ENCODE data around the gene CACNB4. TPM values are rescaled to one million over a fixed set of nuclear protein-coding genes. Genes with fewer than 3 reads are reported as not detected.

The CACNB4 gene
- total RNA-seq, 1 experiment from 2014 or later, result not detected

DNA sequence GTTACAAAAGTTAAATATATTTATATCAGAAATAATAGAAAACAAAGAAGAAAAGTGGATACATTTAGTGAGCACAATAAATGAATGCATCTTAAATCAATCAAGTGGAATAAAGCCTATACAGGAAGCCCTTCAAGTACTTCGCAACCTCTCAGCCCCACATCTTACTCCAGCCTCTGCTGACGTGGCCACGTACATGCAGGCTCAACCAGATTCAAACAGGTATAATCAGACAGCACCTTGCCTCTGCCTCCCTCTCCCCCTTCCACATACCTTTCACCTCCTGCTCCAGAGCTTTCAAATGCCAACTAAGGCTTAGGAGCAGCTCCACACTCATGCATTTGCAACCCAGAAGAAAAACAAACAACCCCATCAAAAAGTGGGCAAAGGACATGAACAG lies 32.9 kb downstream of the CACNB4 start:
- no peaks in the 10 kb centered on the region for H3K27me3 ChIP-seq
- DNase-seq, result no peak
- no peak overlapping the region for H3K4me3 ChIP-seq
- H3K36me3 ChIP-seq, result no peaks in the 10 kb centered on the region
- H3K9me3 ChIP-seq, result no peaks in the 10 kb centered on the region

DNA sequence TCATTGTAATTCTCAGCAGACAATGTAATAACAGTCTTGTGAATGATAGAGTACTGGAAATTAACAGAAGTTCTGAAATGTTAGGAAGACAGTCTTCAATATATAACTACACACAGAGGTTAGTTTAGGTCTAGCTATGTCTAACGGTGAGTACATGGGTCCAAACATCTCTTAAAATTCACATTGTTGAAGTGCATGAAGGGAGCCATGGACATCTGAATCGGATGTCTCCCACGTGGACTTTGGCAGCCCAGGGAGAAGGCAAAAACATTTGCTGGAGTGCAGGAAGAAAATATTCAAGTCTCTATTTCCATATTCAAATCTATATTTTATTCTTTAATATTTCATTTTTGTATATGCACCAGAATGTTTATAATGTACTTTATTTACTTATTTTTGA lies 34.8 kb downstream of the CACNB4 start:
- Histone ChIP-seq H3K27me3 (peaks cover 4% of the 10 kb centered on the region; the same call in 1 of the 2 replicates), H3K36me3 (no peaks in the 10 kb centered on the region)
- DNase-seq, result no peak

DNA sequence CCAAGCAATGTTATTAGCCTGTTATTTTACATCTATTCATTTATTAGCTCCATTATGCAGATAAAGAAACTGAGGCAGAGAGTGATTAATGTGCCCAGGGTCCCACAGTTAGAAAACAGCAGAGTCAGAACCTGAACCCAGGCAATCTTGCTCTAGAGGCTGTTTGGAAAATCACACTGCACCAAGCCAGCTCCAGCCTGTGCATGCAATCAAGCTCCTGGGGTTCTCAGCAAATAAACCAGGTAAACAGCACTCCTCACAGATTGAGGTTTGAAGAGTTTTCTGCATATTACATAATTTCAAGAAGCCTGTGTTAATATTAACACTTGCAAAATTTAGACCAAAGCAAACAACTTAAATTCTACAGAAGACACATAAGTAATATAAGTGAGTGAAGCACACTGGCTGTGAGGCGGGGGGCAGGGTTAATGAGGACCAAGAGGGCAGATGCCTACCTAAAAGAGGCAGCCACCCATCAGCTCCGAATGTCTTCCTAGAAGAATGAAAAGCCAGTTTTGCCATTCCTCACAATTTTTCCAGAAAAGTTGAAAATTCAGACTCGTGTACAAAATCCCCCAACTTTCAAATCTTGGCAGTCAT lies 35.4 kb downstream of the CACNB4 start:
- peaks cover 8% of the 10 kb centered on the region for H3K9me3 ChIP-seq
- no peak for DNase-seq
- H3K36me3 ChIP-seq, result no peaks in the 10 kb centered on the region
- H3K27me3 ChIP-seq, result peaks cover 4% of the 10 kb centered on the region; the same call in 1 of the 2 replicates
- no peak overlapping the region for H3K4me3 ChIP-seq

More for the DNA sequence above, 34.8 kb downstream of the CACNB4 start:
- Histone ChIP-seq H3K4me3 (no peak overlapping the region), H3K9me3 (peaks cover 3% of the 10 kb centered on the region; the same call in 1 of the 2 replicates)

DNA sequence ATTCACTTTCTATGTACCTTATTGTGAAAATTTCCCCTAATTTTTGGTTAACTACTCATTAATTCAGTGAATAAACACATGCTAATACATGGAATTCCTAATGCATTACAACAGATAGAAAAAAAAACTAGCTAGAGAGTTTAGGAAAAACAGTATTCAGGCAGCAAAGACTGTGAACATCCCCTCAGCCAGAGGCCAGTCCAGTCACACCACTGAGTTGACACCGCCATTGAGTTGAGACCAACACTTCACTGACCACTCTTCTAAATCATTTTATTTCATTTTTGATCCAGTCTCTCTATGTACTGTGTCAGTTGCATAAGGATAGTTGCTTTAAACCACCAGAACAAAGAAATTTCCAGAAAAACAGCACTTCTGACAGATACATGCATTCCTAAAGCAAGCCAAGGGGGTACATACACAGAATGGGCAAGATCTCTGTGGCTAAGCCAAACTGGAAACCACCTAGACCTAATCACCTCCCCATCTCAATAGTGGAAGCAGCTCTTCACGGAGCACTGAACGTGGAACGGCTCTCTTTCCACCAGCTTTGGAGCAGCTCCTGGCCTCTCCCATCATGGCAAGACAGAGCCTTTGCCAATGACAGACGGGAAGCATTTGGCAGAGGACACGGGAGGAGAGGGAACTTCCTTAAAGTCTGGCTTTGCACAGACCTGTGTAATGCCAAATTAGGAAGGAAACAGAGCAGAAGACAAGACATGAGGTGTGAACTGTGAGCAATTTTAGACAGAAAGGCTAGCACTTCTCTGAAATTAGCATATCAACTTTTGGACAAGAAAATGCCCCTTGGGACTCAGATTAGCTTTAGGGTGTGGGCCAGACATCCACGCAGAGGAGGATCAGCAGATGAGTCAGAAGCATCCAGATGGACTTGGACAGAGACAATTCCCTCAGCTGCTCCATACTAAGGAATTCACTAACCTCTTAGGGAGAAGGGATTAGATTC lies 36.4 kb downstream of the CACNB4 start:
- Histone ChIP-seq H3K27me3 (peaks cover 4% of the 10 kb centered on the region; the same call in 1 of the 2 replicates), H3K36me3 (no peaks in the 10 kb centered on the region), H3K9me3 (peaks cover 18% of the 10 kb centered on the region), H3K4me3 (peak overlapping the region; percentile 1; the same call in 1 of the 2 replicates)
- peak; percentile 80 for DNase-seq

DNA sequence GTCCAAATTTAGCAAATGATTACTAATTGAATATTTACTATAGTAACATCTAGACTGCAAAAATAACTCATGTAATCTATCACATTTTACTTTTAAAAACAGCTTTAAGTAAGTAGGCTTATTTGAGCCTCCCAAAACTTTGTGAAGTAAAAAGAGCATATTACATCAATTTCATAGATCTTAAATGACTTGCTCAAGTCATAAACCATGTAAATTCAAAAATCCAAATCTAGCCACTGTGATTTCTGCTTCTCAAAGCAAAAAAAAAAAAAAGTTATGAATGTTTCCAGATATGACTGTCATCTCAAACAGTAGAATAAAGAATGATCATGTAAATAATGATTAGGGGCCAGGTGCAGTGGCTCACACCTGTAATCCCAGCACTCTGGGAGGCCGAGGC lies 37.5 kb downstream of the CACNB4 start:
- no peaks in the 10 kb centered on the region for H3K36me3 ChIP-seq
- H3K4me3 ChIP-seq, result no peak overlapping the region
- peaks cover 26% of the 10 kb centered on the region for H3K9me3 ChIP-seq
- DNase-seq, result no peak
- peaks cover 4% of the 10 kb centered on the region; the same call in 1 of the 2 replicates for H3K27me3 ChIP-seq

DNA sequence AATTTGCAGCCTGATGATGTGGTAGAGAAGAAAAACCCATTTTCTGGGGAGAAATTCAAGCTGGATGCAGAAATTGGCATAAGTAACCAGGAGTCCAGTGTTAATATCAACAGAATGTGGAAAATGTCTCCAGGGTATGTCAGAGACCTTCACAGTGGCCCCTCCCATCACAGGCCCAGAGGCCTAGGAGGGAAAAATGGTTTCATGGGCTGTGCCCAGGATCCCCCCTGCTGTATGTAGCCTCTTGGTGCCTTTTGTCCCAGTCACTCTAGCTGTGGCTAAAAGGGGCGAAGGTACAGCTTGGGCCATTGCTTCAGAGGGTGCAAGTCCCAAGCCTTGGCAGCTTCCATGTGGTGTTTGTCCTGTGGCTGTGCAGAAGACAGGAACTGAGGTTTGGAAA lies 40.2 kb downstream of the CACNB4 start:
- peaks cover 4% of the 10 kb centered on the region; the same call in 1 of the 2 replicates for H3K27me3 ChIP-seq
- peaks cover 26% of the 10 kb centered on the region for H3K9me3 ChIP-seq
- DNase-seq, result no peak
- H3K36me3 ChIP-seq, result no peaks in the 10 kb centered on the region
- H3K4me3 ChIP-seq, result no peak overlapping the region

DNA sequence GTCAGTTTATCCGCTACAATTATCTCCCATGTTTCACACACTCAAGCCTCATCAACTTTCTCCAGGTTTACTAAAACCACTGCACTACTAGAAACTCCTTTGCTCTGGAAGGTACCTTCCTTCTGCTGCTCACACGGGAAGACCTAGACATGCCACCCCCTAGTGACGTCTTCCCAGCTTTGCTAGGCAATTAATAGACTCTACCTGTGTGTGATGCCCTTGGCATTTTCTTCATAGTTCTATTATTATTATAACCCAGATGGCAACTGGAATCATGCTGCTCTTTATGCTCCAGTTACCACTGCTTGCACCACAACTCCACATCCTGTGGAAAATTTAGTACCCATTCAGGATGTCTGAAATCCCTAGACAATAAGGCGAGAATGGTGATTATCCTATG lies 42.4 kb downstream of the CACNB4 start:
- peaks cover 26% of the 10 kb centered on the region for H3K9me3 ChIP-seq
- DNase-seq, result no peak
- no peaks in the 10 kb centered on the region for H3K36me3 ChIP-seq
- H3K4me3 ChIP-seq, result no peak overlapping the region
- H3K27me3 ChIP-seq, result peaks cover 9% of the 10 kb centered on the region

DNA sequence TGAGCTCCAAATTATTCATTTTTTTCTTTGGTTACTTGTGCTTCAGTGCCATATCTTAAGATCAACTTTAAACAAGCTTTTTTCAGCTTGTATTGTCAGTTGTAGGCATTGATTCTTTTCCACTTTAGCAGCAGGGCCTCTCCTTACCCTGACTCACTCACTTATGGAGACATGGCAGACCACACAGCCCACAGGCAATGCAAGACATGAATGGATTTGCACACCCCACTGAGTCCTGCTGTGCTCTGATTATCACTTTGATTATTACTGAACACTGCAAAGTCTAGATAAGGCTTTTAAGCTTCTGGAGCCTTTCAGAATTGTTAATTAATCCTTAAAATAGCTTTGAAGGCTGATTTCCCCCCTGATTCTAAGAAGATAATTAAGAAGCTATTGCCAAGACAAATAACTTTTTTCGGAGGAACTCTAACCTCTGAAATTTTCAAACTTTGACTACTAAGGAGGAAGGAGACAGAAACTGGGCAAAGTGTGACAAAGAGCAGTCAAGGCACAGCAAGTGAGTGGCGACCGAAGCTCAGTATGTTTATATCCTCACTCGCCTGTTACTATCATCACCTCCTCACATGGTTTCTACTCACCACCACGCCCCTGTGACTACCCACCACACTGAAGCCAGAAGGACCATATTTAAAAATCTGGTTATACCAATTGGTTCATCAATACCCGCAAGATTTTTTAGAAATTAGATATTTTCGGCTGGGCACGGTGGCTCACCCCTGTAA lies 43.3 kb downstream of the CACNB4 start:
- peak; percentile 36 for DNase-seq
- no peaks in the 10 kb centered on the region for H3K36me3 ChIP-seq
- H3K27me3 ChIP-seq, result peaks cover 10% of the 10 kb centered on the region
- peaks cover 26% of the 10 kb centered on the region for H3K9me3 ChIP-seq
- no peak overlapping the region for H3K4me3 ChIP-seq

DNA sequence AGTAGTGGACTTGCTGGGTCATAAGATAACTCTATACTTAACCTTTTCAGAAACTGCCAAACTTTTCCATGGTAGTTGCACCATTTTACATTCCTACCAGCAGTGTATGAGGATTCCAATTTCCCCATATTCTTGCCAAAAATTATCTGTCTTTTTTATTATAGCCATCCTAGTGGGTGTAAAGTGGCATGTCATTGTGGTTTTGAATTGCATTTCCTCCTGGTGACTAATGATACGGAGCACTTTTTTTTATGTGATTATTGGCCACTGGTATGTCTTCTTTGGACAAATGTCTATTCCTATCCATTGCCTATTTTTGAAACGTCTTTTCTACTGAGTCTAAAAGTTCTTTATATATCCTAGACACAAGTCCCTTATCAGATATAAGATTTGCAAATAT lies 44.3 kb downstream of the CACNB4 start:
- peaks cover 13% of the 10 kb centered on the region for H3K27me3 ChIP-seq

DNA sequence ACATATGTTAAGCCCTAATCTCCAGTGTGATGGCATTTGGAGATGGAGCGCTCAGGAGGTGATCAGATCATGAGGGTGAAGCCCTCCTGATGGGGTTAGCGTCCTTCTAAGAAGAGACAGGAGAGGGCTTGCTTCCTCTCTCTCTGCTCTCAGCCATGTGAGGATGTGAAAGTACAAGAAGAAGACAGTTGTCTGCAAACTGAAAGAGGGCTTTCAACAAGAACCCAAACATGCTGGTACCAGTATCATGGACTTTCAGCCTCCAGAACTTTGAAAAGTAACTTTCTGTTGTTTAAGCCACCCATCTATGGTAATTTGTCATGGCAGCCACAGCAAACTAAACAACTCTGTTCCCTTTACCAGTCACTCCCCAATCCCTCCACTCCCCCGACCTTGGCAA lies 47.4 kb downstream of the CACNB4 start:
- Histone ChIP-seq H3K9me3 (no peaks in the 10 kb centered on the region), H3K36me3 (no peaks in the 10 kb centered on the region), H3K4me3 (no peak overlapping the region), H3K27me3 (peaks cover 18% of the 10 kb centered on the region)
- no peak for DNase-seq

More for the DNA sequence above, 44.3 kb downstream of the CACNB4 start:
- H3K36me3 ChIP-seq, result no peaks in the 10 kb centered on the region
- no peak overlapping the region for H3K4me3 ChIP-seq
- no peak for DNase-seq
- peaks cover 23% of the 10 kb centered on the region for H3K9me3 ChIP-seq

DNA sequence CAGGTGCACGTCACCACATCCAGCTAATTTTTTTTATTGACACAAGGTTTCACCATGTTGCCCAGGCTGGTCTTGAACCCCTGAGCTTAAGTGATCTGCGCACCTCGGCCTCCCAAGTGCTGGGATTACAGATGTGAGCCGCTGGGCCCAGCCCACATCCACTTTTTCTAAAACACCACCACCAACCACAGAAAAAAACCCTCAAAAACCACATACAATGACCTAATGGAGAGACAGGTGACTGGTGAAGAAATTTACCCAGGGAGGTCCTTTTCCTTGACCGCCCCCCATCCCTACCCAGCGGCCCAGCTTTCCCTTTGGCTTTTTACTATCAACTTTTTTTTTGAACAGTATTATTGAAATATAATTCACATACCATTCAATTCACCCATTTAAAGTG lies 47.9 kb downstream of the CACNB4 start:
- H3K36me3 ChIP-seq, result no peaks in the 10 kb centered on the region
- no peaks in the 10 kb centered on the region for H3K9me3 ChIP-seq
- H3K4me3 ChIP-seq, result no peak overlapping the region
- no peak for DNase-seq
- peaks cover 18% of the 10 kb centered on the region for H3K27me3 ChIP-seq

DNA sequence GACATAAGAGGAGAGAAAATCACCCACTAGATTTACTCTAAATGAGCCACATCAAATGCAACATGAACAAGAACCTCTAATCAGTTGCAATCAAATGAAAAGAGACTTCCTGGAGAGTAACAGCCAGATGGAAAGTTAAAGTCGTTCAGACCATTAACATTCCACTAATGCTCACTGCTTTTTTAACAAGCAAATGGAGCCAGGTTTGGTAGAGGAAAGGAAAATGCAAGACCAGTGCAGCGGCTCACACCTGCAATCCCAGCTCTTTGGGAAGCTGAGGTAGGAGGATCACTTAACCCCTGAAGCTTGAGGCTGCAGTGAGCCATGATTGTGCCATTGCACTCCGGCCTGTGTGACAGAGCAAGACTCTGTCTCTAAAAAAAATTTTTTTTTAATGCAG lies 48.5 kb downstream of the CACNB4 start:
- peaks cover 18% of the 10 kb centered on the region for H3K27me3 ChIP-seq
- no peak overlapping the region for H3K4me3 ChIP-seq
- H3K9me3 ChIP-seq, result no peaks in the 10 kb centered on the region
- no peak for DNase-seq
- H3K36me3 ChIP-seq, result no peaks in the 10 kb centered on the region

DNA sequence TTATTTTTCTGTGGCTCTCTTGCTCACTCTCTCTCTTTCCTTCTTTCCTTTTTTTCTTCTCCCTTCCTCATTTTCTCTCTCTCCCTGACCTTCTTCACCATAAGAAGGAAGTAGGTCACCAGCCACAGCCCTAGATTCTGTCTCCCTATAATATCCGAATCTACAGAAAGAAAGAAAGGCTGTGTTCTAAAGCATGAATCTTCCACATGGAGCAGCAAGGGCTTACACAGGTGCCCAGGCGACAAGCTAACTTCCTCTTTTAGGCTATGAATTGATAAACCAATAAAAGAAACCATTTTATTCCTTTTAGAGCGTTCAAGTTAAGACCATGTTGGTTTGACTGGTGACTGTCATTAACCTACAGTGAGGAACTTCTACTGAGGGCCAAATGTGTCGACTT lies 49.3 kb downstream of the CACNB4 start:
- H3K27me3 ChIP-seq, result peaks cover 18% of the 10 kb centered on the region
- H3K36me3 ChIP-seq, result no peaks in the 10 kb centered on the region
- H3K9me3 ChIP-seq, result no peaks in the 10 kb centered on the region
- no peak for DNase-seq
- no peak overlapping the region for H3K4me3 ChIP-seq

DNA sequence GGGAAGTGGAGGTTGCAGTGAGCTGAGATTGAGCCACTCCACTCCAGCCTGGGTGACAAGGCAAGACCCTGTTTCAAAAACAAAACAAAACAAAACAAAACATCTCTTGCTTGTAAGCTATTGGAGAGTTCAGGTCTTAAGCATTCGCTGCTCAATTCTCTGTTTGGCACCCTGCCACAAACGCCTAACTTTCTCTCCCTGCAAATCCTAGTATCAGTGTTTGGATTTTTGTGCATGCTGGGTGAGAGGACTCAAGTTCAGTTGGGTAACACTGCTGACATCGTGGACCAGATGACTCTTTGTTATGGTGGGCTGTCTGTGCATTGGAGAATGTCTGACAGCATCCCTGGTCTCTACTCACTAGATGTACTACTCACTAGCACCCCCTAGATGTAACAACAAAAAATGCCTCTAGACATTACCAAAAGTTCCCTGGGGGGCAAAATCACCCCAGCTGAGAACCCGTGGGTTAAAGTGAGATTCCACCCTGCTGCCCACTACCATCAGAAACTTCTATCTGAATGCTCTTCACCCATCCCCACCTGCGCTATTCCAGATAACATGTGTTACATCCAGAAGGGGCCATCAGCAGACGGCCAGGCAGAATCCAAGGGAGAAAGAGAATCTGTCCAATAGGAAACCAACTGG lies 50.9 kb downstream of the CACNB4 start:
- no peak overlapping the region for H3K4me3 ChIP-seq
- no peak for DNase-seq
- no peaks in the 10 kb centered on the region for H3K9me3 ChIP-seq
- no peaks in the 10 kb centered on the region for H3K36me3 ChIP-seq
- H3K27me3 ChIP-seq, result peaks cover 18% of the 10 kb centered on the region

DNA sequence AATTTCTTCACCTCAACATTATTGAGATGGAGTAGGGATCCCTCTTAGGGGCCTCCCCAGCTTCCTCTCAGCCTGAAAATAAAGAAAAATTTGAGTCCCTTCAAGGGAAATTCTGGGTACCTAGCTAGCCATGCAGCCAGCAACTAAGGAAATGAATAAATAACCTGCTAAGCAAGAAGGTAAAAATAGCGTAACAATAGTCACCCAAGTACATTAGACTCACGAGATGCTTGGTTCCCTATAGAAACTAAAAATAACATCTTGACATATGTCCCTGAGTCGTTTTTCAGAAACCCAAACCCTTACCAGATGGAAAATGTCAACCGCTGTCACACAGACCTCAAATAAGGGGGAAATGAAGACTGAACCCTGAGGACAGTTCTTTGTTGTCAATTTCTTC lies 51.9 kb downstream of the CACNB4 start:
- Histone ChIP-seq H3K9me3 (no peaks in the 10 kb centered on the region), H3K27me3 (peaks cover 18% of the 10 kb centered on the region), H3K4me3 (no peak overlapping the region), H3K36me3 (no peaks in the 10 kb centered on the region)
- no peak for DNase-seq

Data from MG63 (cell line).